Epidermal melanocyte (primary cell): Measurements from ENCODE around the gene STARD3.

Experiments used
- DNase-seq: peaks from one replicate; pipeline ENCODE4 v3.0.0; 2011; ENCODE audit warnings: low spot score; ENCODE audit not compliant: insufficient read length

STARD3 gene

GRCh38 chr17:39671651-39672521 is 34.9 kb downstream of the STARD3 start:
- DNase-seq: peak; percentile 69

- no peak for DNase-seq
Measured at GRCh38 chr17:39672522-39673334, 35.8 kb downstream of the STARD3 start.

GRCh38 chr17:39673335-39674081 is 36.6 kb downstream of the STARD3 start:
- no peak for DNase-seq

DNA sequence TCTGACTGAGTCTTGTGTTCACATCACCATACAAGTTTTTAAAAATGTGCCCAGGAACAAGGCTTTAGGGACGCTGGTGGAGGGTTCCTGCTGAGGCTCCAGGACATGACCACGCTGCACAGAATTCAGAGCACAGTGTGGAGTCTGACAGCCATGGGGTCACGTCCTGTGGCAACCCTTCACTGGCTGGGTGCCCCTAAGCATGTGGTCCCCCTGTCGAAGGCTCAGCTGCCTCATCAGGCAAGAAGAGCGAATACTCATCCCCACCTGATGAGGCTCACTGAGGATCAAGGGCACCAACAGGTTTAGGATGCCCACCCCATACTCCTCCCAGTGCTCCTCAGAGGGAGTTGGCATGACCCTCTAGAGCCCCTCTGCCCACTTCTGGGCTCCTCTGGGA is 37.2 kb downstream of the STARD3 start:
- no peak for DNase-seq

- DNase-seq: no peak
Measured at GRCh38 chr17:39674702-39675389, 37.9 kb downstream of the STARD3 start.

GRCh38 chr17:39675390-39676082 is 38.6 kb downstream of the STARD3 start:
- DNase-seq: no peak

GRCh38 chr17:39676198-39676819 is 39.4 kb downstream of the STARD3 start:
- DNase-seq: no peak

- no peak for DNase-seq
Measured at GRCh38 chr17:39677072-39677471, 40.1 kb downstream of the STARD3 start.

DNA sequence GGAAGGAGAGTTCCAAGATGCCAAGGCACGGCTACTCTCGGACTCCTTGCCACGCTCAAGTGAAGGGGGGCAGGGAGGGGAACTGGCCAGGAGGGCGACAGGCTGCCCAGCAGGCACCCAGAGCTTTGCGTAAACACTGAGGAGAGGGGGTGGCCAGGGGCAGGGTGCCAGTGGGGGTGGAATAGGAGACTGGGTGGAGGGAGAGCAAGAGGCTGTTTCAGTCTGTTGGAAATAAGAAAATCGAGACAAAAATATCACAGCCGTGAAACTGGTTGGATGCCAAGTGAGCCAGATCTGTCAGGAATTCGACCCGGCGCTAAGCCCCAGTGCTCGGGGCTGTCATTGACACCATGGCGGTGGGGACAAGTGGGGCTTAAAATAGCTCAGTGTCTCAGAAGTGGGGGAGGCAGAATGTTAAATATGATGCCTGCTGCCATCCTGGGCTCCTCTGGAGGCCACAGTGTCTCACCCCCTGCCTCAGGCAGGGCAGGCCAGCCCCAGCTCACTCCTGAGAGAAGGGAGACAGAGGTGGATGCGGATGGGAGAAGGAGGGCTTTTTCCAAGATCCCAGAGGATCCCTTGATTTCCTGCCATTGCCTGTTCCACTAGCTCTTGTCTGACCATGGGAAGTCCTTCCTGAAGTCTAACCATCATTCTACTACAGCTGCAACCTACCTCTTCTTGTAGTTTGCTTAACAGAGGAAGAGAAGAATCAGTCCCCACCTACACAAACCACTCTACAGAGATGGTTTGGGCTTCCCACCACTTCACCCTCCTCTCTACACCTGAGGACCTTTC is 40.8 kb downstream of the STARD3 start:
- no peak for DNase-seq

GRCh38 chr17:39678340-39679116 is 41.6 kb downstream of the STARD3 start:
- DNase-seq: no peak

- no peak for DNase-seq
Measured at GRCh38 chr17:39679521-39680192, 42.7 kb downstream of the STARD3 start.

- no peak for DNase-seq
Measured at GRCh38 chr17:39683295-39683939, 46.5 kb downstream of the STARD3 start.

GRCh38 chr17:39684369-39685192 is 47.6 kb downstream of the STARD3 start:
- no peak for DNase-seq

GRCh38 chr17:39687101-39687545 is 50.2 kb downstream of the STARD3 start:
- no peak for DNase-seq

DNA sequence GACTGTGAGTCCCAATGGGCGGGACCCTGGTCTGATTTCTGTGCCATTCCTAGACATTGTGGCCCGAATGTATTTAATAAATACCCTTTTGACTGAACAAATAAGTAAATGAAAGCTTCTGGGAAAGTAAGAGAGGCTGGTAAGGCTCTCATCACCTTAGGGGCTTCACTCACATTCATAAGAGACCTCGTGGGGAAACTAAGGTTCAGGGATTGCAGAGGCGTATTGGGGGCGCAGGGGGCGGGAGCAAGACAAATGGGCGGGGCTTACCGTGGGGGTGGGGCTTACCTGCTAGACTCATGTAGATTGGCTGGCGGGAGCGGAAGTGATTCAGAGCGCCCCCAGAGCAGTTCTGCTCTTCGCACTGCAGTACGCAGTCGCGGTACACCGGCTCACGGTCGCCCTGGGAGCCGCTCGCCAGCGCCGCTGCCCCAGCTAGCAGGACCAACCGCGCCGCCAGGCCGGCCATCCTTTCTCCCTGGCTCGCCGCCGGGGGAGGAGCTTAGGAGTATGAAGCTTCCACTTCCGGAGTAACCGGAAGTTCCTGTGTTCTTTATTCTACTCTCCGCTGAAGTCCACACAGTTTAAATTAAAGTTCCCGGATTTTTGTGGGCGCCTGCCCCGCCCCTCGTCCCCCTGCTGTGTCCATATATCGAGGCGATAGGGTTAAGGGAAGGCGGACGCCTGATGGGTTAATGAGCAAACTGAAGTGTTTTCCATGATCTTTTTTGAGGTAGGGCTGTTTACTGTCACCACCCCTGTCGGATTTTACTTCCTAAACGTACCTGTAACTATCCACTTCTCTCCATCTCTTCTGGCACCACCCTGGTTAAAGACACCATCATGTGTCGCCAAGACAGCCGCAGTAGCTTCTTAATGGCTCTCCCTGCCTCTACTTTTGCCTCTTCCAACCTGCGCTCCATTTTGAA is 50.9 kb downstream of the STARD3 start, which contains the start of gene PGAP3:
Gene PGAP3, minus strand, starts transcription at position 512 of the 929 bp plus-strand sequence. Its CDS starts 43 bp downstream, at position 469.
- DNase-seq: peak; percentile 95
